Measurements from ENCODE around the gene CCNK.

- TF ChIP-seq EZH2 (IDR thresholded peaks at IDR 0.05) (no peak), POLR2AphosphoS5 (IDR thresholded peaks at IDR 0.05; ENCODE audit: borderline replicate concordance, low read depth, low read length) (no peak)
These were observed 79.9 kb downstream of the CCNK start for GRCh38 chr14:99560922-99561683.
